OCI-LY7 (cell line): ENCODE data around the gene GAREM1.

Experiments used
- CTCF ChIP-seq: fragments of 200-600 bp; sonication (generic); conservative IDR thresholded peaks from 2 replicates; pipeline ENCODE4 v1.5.1; 2014; ENCODE audit warnings: mild to moderate bottlenecking, antibody characterized with exemption, low read length, moderate library complexity, mixed read lengths
- EZH2phosphoT487 ChIP-seq: fragments of 200-600 bp; sonication (generic); IDR thresholded peaks from 2 replicates; pipeline ENCODE4 v1.6.1; 2018; ENCODE audit warnings: low read depth, borderline replicate concordance, mild to moderate bottlenecking, mixed run types, antibody characterized with exemption, low read length, moderate library complexity, mixed read lengths

- no peak for TF ChIP-seq CTCF
- no peak for TF ChIP-seq EZH2phosphoT487
These were observed 142.3 kb downstream of the GAREM1 start for GRCh38 chr18:32328379-32328778.
